Loucy (cell line): ENCODE data around the gene ARHGAP40.

Experiments
- H2AFZ ChIP-seq: fragments of 200-600 bp; sonication (generic); 2 replicates; pipeline ENCODE4 v1.6.0; 2016; ENCODE audit warnings: antibody characterized with exemption, mild to moderate bottlenecking, low read length, moderate library complexity
- H3F3A ChIP-seq: fragments of 200-600 bp; 2 replicates; pipeline ENCODE4 v1.6.0; 2016; ENCODE audit warnings: antibody characterized with exemption, low read depth, mild to moderate bottlenecking
- H3K27me3 ChIP-seq: fragments of 200-600 bp; sonication (generic); 2 replicates; pipeline ENCODE4 v1.6.1; 2014; ENCODE audit warnings: low read length, mild to moderate bottlenecking; ENCODE audit not compliant: insufficient read depth, poor library complexity, severe bottlenecking
- H3K36me3 ChIP-seq: fragments of 200-600 bp; sonication (generic); 2 replicates; pipeline ENCODE4 v1.6.1; 2016; ENCODE audit warnings: low read length; ENCODE audit not compliant: insufficient read depth
- H3K4me1 ChIP-seq: fragments of 200-600 bp; sonication (generic); 2 replicates; pipeline ENCODE4 v1.5.1; 2014; ENCODE audit warnings: low read length, mild to moderate bottlenecking; ENCODE audit not compliant: insufficient read depth, poor library complexity, severe bottlenecking
- H3K4me2 ChIP-seq: fragments of 200-600 bp; sonication (generic); 2 replicates; pipeline ENCODE4 v1.6.0; 2014; ENCODE audit warnings: antibody characterized with exemption, low read length, low read depth, mild to moderate bottlenecking; ENCODE audit not compliant: poor library complexity, severe bottlenecking
- H3K4me3 ChIP-seq: fragments of 200-600 bp; sonication (generic); 2 replicates; pipeline ENCODE4 v1.5.1; 2014; ENCODE audit warnings: low read length, mild to moderate bottlenecking, mixed read lengths; ENCODE audit not compliant: poor library complexity, severe bottlenecking
- H3K79me2 ChIP-seq: fragments of 200-600 bp; sonication (generic); 2 replicates; pipeline ENCODE4 v1.6.1; 2014; ENCODE audit warnings: low read length; ENCODE audit not compliant: insufficient read depth
- H3K9ac ChIP-seq: fragments of 200-600 bp; sonication (generic); 2 replicates; pipeline ENCODE4 v1.6.0; 2014; ENCODE audit warnings: mild to moderate bottlenecking, low read depth, low read length, moderate library complexity; ENCODE audit not compliant: poor library complexity, severe bottlenecking
- H3K9me2 ChIP-seq: fragments of 200-600 bp; sonication (generic); replicated peaks from 2 replicates; pipeline ENCODE4 v1.6.1; 2016; ENCODE audit warnings: low read depth, low read length, mixed read lengths
- H3K9me3 ChIP-seq: fragments of 200-600 bp; sonication (generic); 2 replicates; pipeline ENCODE4 v1.6.1; 2014; ENCODE audit warnings: mild to moderate bottlenecking, antibody characterized with exemption, low read length, low read depth; ENCODE audit not compliant: insufficient read depth
- H4K20me1 ChIP-seq: fragments of 200-600 bp; sonication (generic); 2 replicates; pipeline ENCODE4 v1.6.0; 2014; ENCODE audit warnings: antibody characterized with exemption, low read length, mild to moderate bottlenecking; ENCODE audit not compliant: insufficient read depth, poor library complexity, severe bottlenecking
- EZH2phosphoT487 ChIP-seq: fragments of 200-600 bp; IDR thresholded peaks from 2 replicates; pipeline ENCODE4 v1.6.1; 2018; ENCODE audit warnings: antibody characterized with exemption, mild to moderate bottlenecking, moderate library complexity, borderline replicate concordance
- TF ChIP-seq, protein P1 (sequence below): fragments of 200-600 bp; sonication (generic); conservative IDR thresholded peaks from 2 replicates; pipeline ENCODE4 v1.5.1; 2014; ENCODE audit warnings: mild to moderate bottlenecking, antibody characterized with exemption, low read length

Gene ARHGAP40

DNA sequence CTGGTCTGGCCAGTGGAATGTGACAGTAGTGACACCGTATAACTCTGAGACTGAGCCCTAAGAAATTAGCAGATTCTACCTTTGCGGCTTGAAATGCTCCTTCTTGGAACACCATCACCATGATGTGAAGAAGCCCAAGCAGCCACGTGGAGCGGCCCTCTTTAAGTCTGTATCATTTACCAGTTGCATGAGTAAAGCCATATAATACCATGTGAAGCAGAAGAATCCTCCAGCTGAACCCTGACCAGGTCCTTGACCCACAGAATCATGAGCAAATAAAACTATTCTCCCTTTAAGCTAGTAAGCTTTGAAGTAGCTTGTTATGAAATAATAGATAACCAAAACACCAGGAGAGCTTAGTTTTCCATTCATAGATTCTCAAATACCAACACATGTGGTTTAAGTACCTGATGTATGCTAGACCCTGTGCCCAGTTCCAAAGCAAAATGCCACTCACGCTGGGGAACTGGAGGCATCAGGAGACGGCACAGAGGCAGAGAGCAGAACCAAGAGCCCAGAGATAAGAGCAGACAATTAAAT, 65.9 kb downstream of the ARHGAP40 start:
- Histone ChIP-seq H3K27me3 (no peaks in the 10 kb centered on the region), H3F3A (no peaks in the 10 kb centered on the region), H2AFZ (no peak overlapping the region), H3K9me2 (no peaks in the 10 kb centered on the region), H3K79me2 (no peaks in the 10 kb centered on the region), H3K9me3 (no peaks in the 10 kb centered on the region), H3K9ac (no peak overlapping the region), H3K4me1 (no peaks in the 10 kb centered on the region), H3K4me3 (no peak overlapping the region), H3K4me2 (no peak overlapping the region), H3K36me3 (no peaks in the 10 kb centered on the region), H4K20me1 (no peaks in the 10 kb centered on the region)
- TF ChIP-seq, protein P1, sequence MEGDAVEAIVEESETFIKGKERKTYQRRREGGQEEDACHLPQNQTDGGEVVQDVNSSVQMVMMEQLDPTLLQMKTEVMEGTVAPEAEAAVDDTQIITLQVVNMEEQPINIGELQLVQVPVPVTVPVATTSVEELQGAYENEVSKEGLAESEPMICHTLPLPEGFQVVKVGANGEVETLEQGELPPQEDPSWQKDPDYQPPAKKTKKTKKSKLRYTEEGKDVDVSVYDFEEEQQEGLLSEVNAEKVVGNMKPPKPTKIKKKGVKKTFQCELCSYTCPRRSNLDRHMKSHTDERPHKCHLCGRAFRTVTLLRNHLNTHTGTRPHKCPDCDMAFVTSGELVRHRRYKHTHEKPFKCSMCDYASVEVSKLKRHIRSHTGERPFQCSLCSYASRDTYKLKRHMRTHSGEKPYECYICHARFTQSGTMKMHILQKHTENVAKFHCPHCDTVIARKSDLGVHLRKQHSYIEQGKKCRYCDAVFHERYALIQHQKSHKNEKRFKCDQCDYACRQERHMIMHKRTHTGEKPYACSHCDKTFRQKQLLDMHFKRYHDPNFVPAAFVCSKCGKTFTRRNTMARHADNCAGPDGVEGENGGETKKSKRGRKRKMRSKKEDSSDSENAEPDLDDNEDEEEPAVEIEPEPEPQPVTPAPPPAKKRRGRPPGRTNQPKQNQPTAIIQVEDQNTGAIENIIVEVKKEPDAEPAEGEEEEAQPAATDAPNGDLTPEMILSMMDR: no peak
- TF ChIP-seq EZH2phosphoT487: no peak

DNA sequence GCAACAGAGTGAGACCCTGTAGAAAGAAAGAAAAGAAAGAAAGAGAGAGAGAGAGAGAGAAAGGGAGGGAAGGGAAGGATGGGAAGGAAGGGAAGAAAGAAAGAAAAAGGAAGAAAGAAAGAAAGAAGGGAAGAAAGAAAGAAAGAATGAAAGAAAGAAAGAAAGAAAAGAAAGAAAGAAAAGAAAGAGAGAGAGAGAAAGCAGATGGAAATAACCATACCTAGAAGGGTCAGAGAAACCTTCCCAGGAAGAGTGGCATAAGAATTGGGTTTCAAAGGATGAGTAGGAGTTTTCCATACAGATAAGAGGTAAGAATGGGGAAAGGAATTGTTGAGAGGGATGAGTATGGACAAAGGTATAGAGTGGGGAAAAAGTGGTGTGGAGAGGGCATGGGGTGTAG, 68.1 kb downstream of the ARHGAP40 start:
- H3K9me3 ChIP-seq: no peaks in the 10 kb centered on the region
- TF ChIP-seq EZH2phosphoT487: no peak
- TF ChIP-seq, protein P1: no peak
- H3K4me3 ChIP-seq: no peak overlapping the region
- no peaks in the 10 kb centered on the region for H3K9me2 ChIP-seq
- no peaks in the 10 kb centered on the region for H3F3A ChIP-seq
- H3K36me3 ChIP-seq: no peaks in the 10 kb centered on the region
- no peaks in the 10 kb centered on the region for H3K4me1 ChIP-seq
- no peaks in the 10 kb centered on the region for H4K20me1 ChIP-seq
- H3K9ac ChIP-seq: no peak overlapping the region
- H3K79me2 ChIP-seq: no peaks in the 10 kb centered on the region
- H2AFZ ChIP-seq: no peak overlapping the region
- H3K4me2 ChIP-seq: no peak overlapping the region
- H3K27me3 ChIP-seq: no peaks in the 10 kb centered on the region

DNA sequence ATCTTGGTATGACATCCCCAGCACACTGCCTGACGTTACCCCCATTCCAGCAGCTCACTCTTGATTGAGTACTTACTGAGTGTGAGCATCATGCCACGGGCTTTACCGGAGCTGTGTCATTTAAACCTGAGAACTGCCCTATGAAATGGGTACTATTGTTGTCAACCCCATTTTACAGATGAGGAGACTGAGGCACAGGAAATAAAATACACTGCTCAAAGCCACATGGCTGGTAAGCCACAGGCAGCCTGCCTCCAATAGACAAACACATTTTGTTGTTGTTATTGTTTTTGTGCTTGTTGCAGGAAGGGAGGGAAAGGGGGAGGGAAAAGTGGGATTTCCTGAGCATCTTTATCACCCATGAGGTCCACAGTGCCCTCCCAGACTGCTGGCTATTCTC, 69.2 kb downstream of the ARHGAP40 start:
- Histone ChIP-seq H3K9me2 (no peaks in the 10 kb centered on the region), H3K36me3 (no peaks in the 10 kb centered on the region), H3K4me1 (no peaks in the 10 kb centered on the region), H2AFZ (no peak overlapping the region), H3K9ac (no peak overlapping the region), H3F3A (no peaks in the 10 kb centered on the region), H3K27me3 (no peaks in the 10 kb centered on the region), H3K4me2 (no peak overlapping the region), H3K4me3 (no peak overlapping the region), H4K20me1 (no peaks in the 10 kb centered on the region), H3K79me2 (no peaks in the 10 kb centered on the region), H3K9me3 (no peaks in the 10 kb centered on the region)
- TF ChIP-seq, protein P1: no peak
- no peak for TF ChIP-seq EZH2phosphoT487
